Measurements from ENCODE around the gene MAML2. TPM values are rescaled to one million over a fixed set of nuclear protein-coding genes. Genes with fewer than 3 reads are reported as not detected.

The MAML2 gene
- total RNA-seq, 1 experiment from 2014 or later: 0.82 TPM

DNA sequence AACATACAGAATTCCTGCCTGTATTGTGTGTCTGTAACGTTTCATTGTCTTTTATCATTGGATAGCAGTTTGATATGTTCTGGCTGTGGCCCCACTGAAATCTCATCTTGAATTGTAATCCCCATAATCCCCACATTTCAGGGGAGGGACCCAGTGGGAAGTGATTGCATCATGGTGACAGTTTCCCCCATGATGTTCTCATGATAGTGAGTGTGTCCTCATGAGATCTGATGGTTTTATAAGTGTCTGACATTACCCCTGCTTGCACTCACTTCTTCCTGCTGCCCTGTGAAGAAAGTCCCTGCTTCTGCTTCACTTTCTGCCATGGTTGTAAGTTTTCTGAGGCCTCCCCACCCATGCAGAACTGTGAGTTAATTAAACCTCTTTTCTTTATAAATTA, 399.4 kb downstream of the MAML2 start:
- Histone ChIP-seq H3K27me3 (no peaks in the 10 kb centered on the region), H3K9me3 (peaks cover 5% of the 10 kb centered on the region), H3K4me3 (no peak overlapping the region), H3K36me3 (no peaks in the 10 kb centered on the region)
- no peak for DNase-seq

DNA sequence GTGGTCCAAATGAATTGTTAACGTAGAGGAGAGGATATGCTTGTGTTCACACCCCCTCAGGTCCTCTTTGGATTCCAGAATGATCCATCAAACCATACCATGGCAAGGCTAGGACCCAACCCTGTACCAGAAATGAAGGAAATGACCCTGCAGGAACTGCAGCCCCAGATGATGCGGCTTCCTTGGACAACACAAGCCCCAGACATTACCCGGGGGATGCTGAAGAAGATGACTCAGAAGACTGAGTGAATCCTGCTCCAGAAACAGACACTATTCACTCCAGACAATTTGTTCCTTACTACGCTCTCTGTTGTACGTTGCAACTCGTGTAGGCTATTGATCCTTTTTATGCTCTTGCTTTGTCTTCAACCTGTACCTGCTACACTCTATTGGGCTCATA, 403.9 kb downstream of the MAML2 start:
- Histone ChIP-seq H3K4me3 (no peak overlapping the region), H3K9me3 (no peaks in the 10 kb centered on the region), H3K27me3 (no peaks in the 10 kb centered on the region), H3K36me3 (no peaks in the 10 kb centered on the region)
- no peak for DNase-seq

DNA sequence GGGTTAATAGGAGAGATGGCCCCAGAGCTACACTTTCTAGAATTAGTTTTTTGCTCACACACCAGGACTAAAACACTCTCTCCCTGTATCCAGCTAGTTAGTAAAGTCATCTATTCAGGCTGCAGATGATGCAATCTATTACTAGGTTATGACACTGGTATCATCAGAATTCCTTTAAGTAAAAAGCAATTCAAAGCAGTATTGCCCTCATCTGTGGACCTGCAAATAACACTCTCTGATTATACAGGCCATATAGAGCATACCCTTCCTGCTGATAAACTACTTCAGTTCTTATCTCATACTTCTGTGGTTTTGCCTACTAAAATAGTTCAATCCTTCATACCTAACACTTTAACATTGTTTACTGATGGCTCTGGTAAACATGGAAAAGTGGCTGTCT, 405.6 kb downstream of the MAML2 start:
- Histone ChIP-seq H3K27me3 (no peaks in the 10 kb centered on the region), H3K36me3 (no peaks in the 10 kb centered on the region), H3K9me3 (no peaks in the 10 kb centered on the region), H3K4me3 (no peak overlapping the region)
- no peak for DNase-seq

DNA sequence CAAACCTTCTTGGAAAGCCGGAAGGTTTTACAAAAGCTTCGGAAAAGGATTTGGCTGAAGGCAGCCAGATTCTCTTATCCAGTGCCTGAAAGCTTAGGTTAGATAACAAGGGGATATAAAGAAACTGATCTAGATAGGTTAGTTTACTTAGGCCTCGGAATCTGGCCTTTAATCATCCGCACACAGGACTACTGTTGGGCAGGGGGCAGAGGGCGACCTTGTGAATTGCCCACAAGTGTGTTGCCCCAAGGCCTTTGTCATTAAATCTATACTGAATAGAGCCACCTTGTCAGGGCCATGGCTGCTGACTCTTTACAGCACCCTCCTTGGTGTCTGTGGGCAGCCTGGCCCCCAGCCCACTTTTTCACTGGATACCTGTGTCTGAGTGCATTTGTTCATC, 409.4 kb downstream of the MAML2 start:
- DNase-seq: no peak
- H3K36me3 ChIP-seq: no peaks in the 10 kb centered on the region
- H3K4me3 ChIP-seq: no peak overlapping the region
- H3K9me3 ChIP-seq: peaks cover 7% of the 10 kb centered on the region
- no peaks in the 10 kb centered on the region for H3K27me3 ChIP-seq

DNA sequence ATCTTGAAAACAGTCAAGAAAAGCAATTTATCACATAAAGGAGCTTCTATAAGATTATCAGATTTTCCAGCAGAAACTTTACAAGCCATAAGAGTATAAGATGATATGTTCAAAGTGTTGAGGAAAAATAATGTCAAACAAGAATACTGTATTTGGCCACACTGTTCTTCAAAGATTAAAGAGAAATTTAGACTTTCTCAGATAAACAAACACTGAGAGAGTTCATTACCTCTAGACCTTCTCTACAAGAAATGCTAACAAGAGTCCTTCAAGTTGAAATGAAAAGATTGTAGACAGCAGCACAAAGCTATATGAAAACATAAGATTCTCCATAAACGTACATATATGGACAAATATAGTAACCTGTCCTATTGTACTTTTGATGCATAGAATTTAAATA, 411.1 kb downstream of the MAML2 start:
- Histone ChIP-seq H3K9me3 (peaks cover 7% of the 10 kb centered on the region), H3K27me3 (no peaks in the 10 kb centered on the region), H3K36me3 (no peaks in the 10 kb centered on the region), H3K4me3 (no peak overlapping the region)
- no peak for DNase-seq

DNA sequence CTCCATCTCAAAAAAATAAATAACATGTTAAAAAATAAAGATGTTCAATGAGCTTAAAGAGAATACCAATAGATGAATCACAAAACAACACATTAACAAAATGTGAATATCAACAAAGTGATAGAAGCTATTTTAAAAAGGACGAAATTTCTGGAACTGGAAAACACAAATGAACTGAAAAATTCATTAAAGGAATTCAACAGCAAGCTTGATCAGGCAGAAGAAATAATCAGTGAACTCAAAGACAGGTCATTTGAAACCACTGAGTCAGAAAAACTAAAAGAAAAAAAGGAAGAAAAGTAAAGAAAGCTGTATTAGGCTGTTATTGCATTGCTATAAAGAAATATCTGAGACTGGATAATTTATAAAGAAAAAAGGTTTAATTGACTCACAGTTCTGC, 412.0 kb downstream of the MAML2 start:
- no peaks in the 10 kb centered on the region for H3K27me3 ChIP-seq
- DNase-seq: no peak
- H3K4me3 ChIP-seq: no peak overlapping the region
- no peaks in the 10 kb centered on the region for H3K36me3 ChIP-seq
- peaks cover 7% of the 10 kb centered on the region for H3K9me3 ChIP-seq

DNA sequence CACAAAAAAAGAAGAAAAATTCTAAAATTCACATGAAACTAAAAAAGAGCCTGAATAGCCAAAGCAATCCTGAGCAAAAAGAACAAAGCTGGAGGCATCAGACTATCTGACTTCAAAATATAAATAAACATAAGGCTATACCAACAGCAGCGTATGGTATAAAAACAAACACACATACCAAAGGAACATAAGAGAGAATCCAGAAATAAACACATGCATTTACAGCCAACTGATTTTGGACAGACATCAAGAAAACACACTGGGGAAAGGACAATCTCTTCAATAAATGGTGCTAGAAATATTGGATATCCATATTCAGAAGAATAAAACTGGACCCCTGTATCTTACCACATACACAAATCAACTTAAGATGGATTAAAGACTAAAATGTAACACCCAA, 416.3 kb downstream of the MAML2 start:
- no peaks in the 10 kb centered on the region for H3K27me3 ChIP-seq
- H3K36me3 ChIP-seq: no peaks in the 10 kb centered on the region
- peaks cover 4% of the 10 kb centered on the region; the same call in 1 of the 2 replicates for H3K9me3 ChIP-seq
- DNase-seq: no peak
- H3K4me3 ChIP-seq: no peak overlapping the region

Other genes starting within 250 kb of the MAML2 start
- 3.4 and 9.9 TPM in 2 replicates for gene CCDC82, start 46.7 kb upstream of the MAML2 start, total RNA-seq (2014; rRNA removed; shearing (Covaris generic); ENCODE audit: low replicate concordance)
- gene JRKL, start 46.8 kb upstream of the MAML2 start, total RNA-seq (2014; rRNA removed; shearing (Covaris generic); ENCODE audit: low replicate concordance): 1.5 and 1.8 TPM in 2 replicates